ENCODE measurements around the gene PPFIBP1. TPM values are rescaled to one million over a fixed set of nuclear protein-coding genes. Genes with fewer than 3 reads are reported as not detected.

Gene PPFIBP1
- total and polyA plus RNA-seq, 2 of the 8 experiments (the other 6 are each of a cell fraction or from before 2014, with no cell fraction given): 7.7 to 31.3 TPM

DNA sequence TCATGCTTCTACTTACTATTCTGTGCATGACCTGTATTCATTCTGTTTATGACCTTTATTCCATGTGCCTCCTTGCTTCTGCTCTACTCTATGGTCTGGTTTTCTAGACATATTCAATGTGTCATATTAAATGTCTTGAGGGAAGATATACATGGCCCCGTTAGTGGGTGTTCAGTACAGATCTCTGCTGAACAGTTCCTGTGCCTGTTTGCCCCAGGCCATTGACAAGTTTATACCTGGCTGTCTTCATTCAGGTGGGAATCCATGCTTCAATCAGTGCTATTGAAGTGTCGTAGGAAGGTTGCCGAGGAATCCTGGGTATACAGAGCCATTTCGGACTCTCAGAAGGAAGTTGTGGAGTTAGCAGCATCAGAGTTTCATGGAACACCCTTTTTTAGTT lies 7.4 kb upstream of the PPFIBP1 start:
- FAIRE-seq: no peak
- no peak overlapping the region for H2AFZ ChIP-seq (ENCODE audit: low read length)

More for the DNA sequence above, 7.4 kb upstream of the PPFIBP1 start:
- no peak overlapping the region for H2BK20ac ChIP-seq (ENCODE audit: low read length)
- H3K27me3 ChIP-seq (replicated peaks in 1 of 4; ENCODE audit: control insufficient read depth in 3 of 4, extremely low read depth in 1 of 4, insufficient read depth in 3 of 4, low read length in 3 of 4): no peaks in the 10 kb centered on the region
- CTCF ChIA-PET (ENCODE audit: partially characterized antibody): no interaction called here
- H2BK12ac ChIP-seq (ENCODE audit: low read depth, low read length): no peak overlapping the region; the same call in 1 of the 2 replicates
- no peak overlapping the region for H4K5ac ChIP-seq (ENCODE audit: insufficient read length, low read depth, low read length)
- H3K9me3 ChIP-seq (ENCODE audit: insufficient read depth in 2 of 2, low read depth in 1 of 2, low read length in 1 of 2): no peaks in the 10 kb centered on the region
- 90% methylated on average over 4 of the region's 4 CpGs; no CpG with 5 or more reads in 1 of the 2 experiments for WGBS, 2 experiments (ENCODE audit: extremely low coverage in 1 of 2, insufficient coverage in 1 of 2, insufficient read length in 1 of 2, insufficient replicate concordance in 2 of 2, low coverage in 1 of 2, low lambda C conversion rate in 2 of 2, missing lambda C conversion rate in 1 of 2)
- no peaks in the 10 kb centered on the region for H3K79me1 ChIP-seq (ENCODE audit: low read depth, low read length)
- no peak overlapping the region for H4K91ac ChIP-seq (replicated peaks; ENCODE audit: insufficient read length, low read length)
- no peaks in the 10 kb centered on the region for H3K79me2 ChIP-seq (ENCODE audit: control insufficient read depth in 1 of 2, insufficient read depth in 2 of 2, low read length in 2 of 2)
- H3K9ac ChIP-seq (replicated peaks in 1 of 4; ENCODE audit: extremely low read depth in 1 of 4, low read depth in 3 of 4, low read length in 3 of 4): no peak overlapping the region
- peaks cover 0 to 7% (median 5%) of the 10 kb centered on the region in 4 experiments; a peak in 6 of 7 replicates for H3K4me1 ChIP-seq (replicated peaks in 1 of 4; ENCODE audit: control insufficient read depth in 3 of 4, insufficient read depth in 4 of 4, low read length in 3 of 4)
- H3K18ac ChIP-seq (ENCODE audit: extremely low read depth, low read length): no peak overlapping the region
- no peak overlapping the region for H2BK15ac ChIP-seq (ENCODE audit: low read length)
- no peak overlapping the region for H3K4me3 ChIP-seq (ENCODE audit: extremely low read depth in 1 of 4, insufficient read depth in 2 of 4, low read depth in 3 of 4, low read length in 4 of 4)
- H3K14ac ChIP-seq (ENCODE audit: insufficient read length): no peak overlapping the region
- no peak overlapping the region for H3K4ac ChIP-seq (replicated peaks; ENCODE audit: insufficient read length, low read depth, low read length)
- no peaks in the 10 kb centered on the region for H3K23me2 ChIP-seq (ENCODE audit: low read depth, low read length)
- POLR2A ChIA-PET (ENCODE audit: partially characterized antibody): no interaction called here
- no peak overlapping the region for H4K8ac ChIP-seq (ENCODE audit: extremely low read depth, insufficient read depth, low read length)
- H3K36me3 ChIP-seq (ENCODE audit: control insufficient read depth in 2 of 4, insufficient read depth in 4 of 4, low read length in 3 of 4): no peaks in the 10 kb centered on the region
- H3K56ac ChIP-seq (replicated peaks; ENCODE audit: insufficient read length, low read depth, low read length): no peak overlapping the region
- H3K27ac ChIP-seq (ENCODE audit: low read depth, low read length): no peak overlapping the region
- no peak overlapping the region for H3K23ac ChIP-seq (ENCODE audit: insufficient read length)
- H2AK5ac ChIP-seq (ENCODE audit: low read depth, low read length): no peak overlapping the region
- H2BK120ac ChIP-seq (replicated peaks; ENCODE audit: low read depth, low read length): no peak overlapping the region
- TF ChIP-seq SP4 (IDR thresholded peaks at IDR 0.05; ENCODE audit: low read length): no peak
- TF ChIP-seq PHF8 (conservative IDR thresholded peaks at IDR 0.05; ENCODE audit: low read depth, low read length): no peak
- no peak for TF ChIP-seq SRF (IDR thresholded peaks at IDR 0.05; ENCODE audit: low read depth, low read length)
- no peak for TF ChIP-seq HDAC2 (IDR thresholded peaks at IDR 0.05; ENCODE audit: borderline replicate concordance in 1 of 2, low read depth in 2 of 2, low read length in 2 of 2)
- no peak for TF ChIP-seq TAF1 (IDR thresholded peaks at IDR 0.05; ENCODE audit: low read depth, low read length)
- no peak for TF ChIP-seq CHD1 (IDR thresholded peaks at IDR 0.05; ENCODE audit: low read depth, low read length)
- H4K20me1 ChIP-seq (replicated peaks in 1 of 2; ENCODE audit: control insufficient read depth in 1 of 2, insufficient read depth in 2 of 2, low read length in 2 of 2): no peaks in the 10 kb centered on the region
- DNase-seq (ENCODE audit: low read depth in 1 of 2, low spot score in 2 of 2): no peak
- no peak overlapping the region for H3K4me2 ChIP-seq (ENCODE audit: insufficient read depth in 1 of 2, low read depth in 2 of 2, low read length in 2 of 2)
- H2BK5ac ChIP-seq (ENCODE audit: low read depth, low read length): no peak overlapping the region

Measured in H1 (cell line).